Breast epithelium (tissue), 4 donors: ENCODE data around the gene CCDC137. TPM values are rescaled to one million over a fixed set of nuclear protein-coding genes. Genes with fewer than 3 reads are reported as not detected.

Experiments
- DNase-seq, 2 donors: peaks; one replicate each; pipeline ENCODE4 v3.0.0-alpha.2; 2019; ENCODE audit warnings: low spot score in 2 of 2
- H3K27ac ChIP-seq, 2 donors: fragments of 200-600 bp; sonication (generic) in 1 of 2; one replicate each; pipeline ENCODE4 v1.5.1; 2016 to 2019; ENCODE audit warnings: mild to moderate bottlenecking in 1 of 2
- H3K27me3 ChIP-seq, 2 donors: fragments of 200-600 bp; sonication (generic) in 1 of 2; one replicate each; pipeline versions ENCODE4 v1.5.1 to v1.6.0; 2017 to 2019; ENCODE audit warnings: control low read depth in 1 of 2, mild to moderate bottlenecking in 1 of 2
- H3K36me3 ChIP-seq: fragments of 200-600 bp; one replicate; pipeline ENCODE4 v1.5.1; 2019
- H3K4me1 ChIP-seq, 2 donors: fragments of 200-600 bp; sonication (generic); one replicate each; pipeline ENCODE4 v1.5.1; 2016 to 2019; ENCODE audit warnings: control low read depth in 1 of 2
- H3K4me3 ChIP-seq, 3 donors: fragments of 200-600 bp; sonication (generic); 1 replicate in 2 of 3; 2 replicates in 1 of 3; pipeline ENCODE4 v1.5.1; 2016 to 2019; ENCODE audit warnings: mild to moderate bottlenecking in 3 of 3, moderate library complexity in 2 of 3
- H3K9me3 ChIP-seq, 2 donors: fragments of 200-600 bp; sonication (generic) in 1 of 2; one replicate each; pipeline ENCODE4 v1.5.1; 2016 to 2019; ENCODE audit warnings: control low read depth in 1 of 2
- CTCF ChIP-seq, 3 donors: fragments of 450-650 bp; IDR thresholded peaks; one replicate each; pipeline ENCODE4 v1.5.1; 2016 to 2017; ENCODE audit warnings: antibody characterized with exemption in 3 of 3, mild to moderate bottlenecking in 3 of 3, moderate library complexity in 3 of 3
- POLR2A ChIP-seq: fragments of 450-650 bp; IDR thresholded peaks from one replicate; pipeline ENCODE4 v1.6.1; 2016; ENCODE audit warnings: antibody characterized with exemption, mild to moderate bottlenecking, moderate library complexity
- POLR2AphosphoS5 ChIP-seq, 3 donors: sonication (generic); formaldehyde crosslinking; IDR thresholded peaks; one replicate each; pipeline ENCODE4 v1.6.1; 2017; ENCODE audit warnings: antibody characterized with exemption in 3 of 3
- intact Hi-C: fragments of 100-400 bp; cut with DNase I; formaldehyde crosslinking; loops from one replicate; pipeline ENCODE4 v1.15.1; 2023; ENCODE audit warnings: low total_unique reads
- total RNA-seq, 3 donors: library from RNA; depleted of rRNA; stranded (reverse); fragments of >200 nt; gene quantifications; one replicate each; pipeline ENCODE4 v1.1.0, GENCODE V29; 2016

The CCDC137 gene
- total RNA-seq, 3 donors from 2014 or later, result 8.6 to 14.4 (median 11.6) TPM

- Histone ChIP-seq H3K27ac (no peak overlapping the region), H3K4me3 (no peak overlapping the region), H3K36me3 (peaks cover 6% of the 10 kb centered on the region), H3K9me3 (no peaks in the 10 kb centered on the region), H3K4me1 (peaks cover 10 to 18% of the 10 kb centered on the region in 2 donors), H3K27me3 (no peaks in the 10 kb centered on the region)
- intact Hi-C loops, result no loop called here
- no peak for TF ChIP-seq POLR2AphosphoS5 (IDR thresholded peaks at IDR 0.05)
- TF ChIP-seq CTCF (IDR thresholded peaks at IDR 0.05), result no peak
- TF ChIP-seq POLR2A, result no peak
- DNase-seq, result no peak
Measured at GRCh38 chr17:81687770-81688541, 21.4 kb downstream of the CCDC137 start.

- no peak overlapping the region for H3K27ac ChIP-seq
- H3K4me1 ChIP-seq, result peaks cover 10 to 18% of the 10 kb centered on the region in 2 donors
- DNase-seq, result no peak
- intact Hi-C loops, result no loop called here
- no peaks in the 10 kb centered on the region for H3K9me3 ChIP-seq
- H3K4me3 ChIP-seq, result no peak overlapping the region
- no peak for TF ChIP-seq POLR2AphosphoS5 (IDR thresholded peaks at IDR 0.05)
- no peak for TF ChIP-seq POLR2A
- no peak for TF ChIP-seq CTCF (IDR thresholded peaks at IDR 0.05)
- H3K27me3 ChIP-seq, result no peaks in the 10 kb centered on the region
- peaks cover 6% of the 10 kb centered on the region for H3K36me3 ChIP-seq
Measured at GRCh38 chr17:81688616-81689015, 22.1 kb downstream of the CCDC137 start.

- DNase-seq, result no peak
Measured at GRCh38 chr17:81690066-81690465, 23.5 kb downstream of the CCDC137 start.

GRCh38 chr17:81690549-81690948, 24.0 kb downstream of the CCDC137 start:
- intact Hi-C loops, result no loop called here
- TF ChIP-seq POLR2A, result no peak
- no peak for TF ChIP-seq CTCF (IDR thresholded peaks at IDR 0.05)
- no peak for TF ChIP-seq POLR2AphosphoS5 (IDR thresholded peaks at IDR 0.05)

More at GRCh38 chr17:81690066-81690465, 23.5 kb downstream of the CCDC137 start:
- intact Hi-C loops, result no loop called here
- Histone ChIP-seq H3K4me3 (no peak overlapping the region), H3K9me3 (no peaks in the 10 kb centered on the region), H3K27ac (no peak overlapping the region), H3K4me1 (peaks cover 5 to 12% of the 10 kb centered on the region in 2 donors), H3K27me3 (no peaks in the 10 kb centered on the region), H3K36me3 (peaks cover 6% of the 10 kb centered on the region)
- no peak for TF ChIP-seq POLR2AphosphoS5 (IDR thresholded peaks at IDR 0.05)
- no peak for TF ChIP-seq POLR2A
- TF ChIP-seq CTCF (IDR thresholded peaks at IDR 0.05), result no peak

GRCh38 chr17:81691196-81691595, 24.7 kb downstream of the CCDC137 start:
- TF ChIP-seq POLR2AphosphoS5 (IDR thresholded peaks at IDR 0.05) (no peak), CTCF (IDR thresholded peaks at IDR 0.05) (no peak), POLR2A (no peak)
- H3K4me1 ChIP-seq, result peaks cover 0 to under 1% of the 10 kb centered on the region in 2 donors
- intact Hi-C loops, result no loop called here
- peaks cover 6% of the 10 kb centered on the region for H3K36me3 ChIP-seq
- H3K9me3 ChIP-seq, result no peaks in the 10 kb centered on the region
- DNase-seq, result no peak
- no peak overlapping the region for H3K27ac ChIP-seq
- no peak overlapping the region for H3K4me3 ChIP-seq
- H3K27me3 ChIP-seq, result no peaks in the 10 kb centered on the region

More at GRCh38 chr17:81690549-81690948, 24.0 kb downstream of the CCDC137 start:
- Histone ChIP-seq H3K4me1 (peaks cover under 1 to 7% of the 10 kb centered on the region in 2 donors), H3K4me3 (no peak overlapping the region), H3K27me3 (no peaks in the 10 kb centered on the region), H3K36me3 (peaks cover 6% of the 10 kb centered on the region), H3K27ac (no peak overlapping the region), H3K9me3 (no peaks in the 10 kb centered on the region)
- DNase-seq, result no peak
